ENCODE results near the gene MSANTD2. TPM values are rescaled to one million over a fixed set of nuclear protein-coding genes. Genes with fewer than 3 reads are reported as not detected.

MSANTD2 gene
- 1 to 10 TPM; 2.8 to 7.2 (median 5.7) TPM for polyA plus RNA-seq

- H3K4me3 Mint-ChIP-seq = peak within 1 kb of the TSS; percentile 93 to 95 (median 95)
- peaks cover 0 to 13% (median 7%) of the 10 kb centered on the region in 3 donors for H3K27me3 Mint-ChIP-seq (ENCODE audit: low read depth in 3 of 3)
- peaks cover 0 to 6% (median 5%) of the 10 kb centered on the region in 3 donors for H3K36me3 Mint-ChIP-seq
- DNase-seq = peak; percentile 86 to 87 (median 86)
- H3K4me1 Mint-ChIP-seq = peaks cover 25 to 34% of the 10 kb centered on the region in 2 donors
- H3K9me3 Mint-ChIP-seq = no peaks in the 10 kb centered on the region
- peak within 1 kb of the TSS; percentile 91 to 98 (median 95) for H3K27ac Mint-ChIP-seq
Measured at GRCh38 chr11:124800226-124800929, at the start of gene MSANTD2. MSANTD2 (minus strand) TSS chr11:124800406; CDS start chr11:124800380, 26 bp downstream.

DNA sequence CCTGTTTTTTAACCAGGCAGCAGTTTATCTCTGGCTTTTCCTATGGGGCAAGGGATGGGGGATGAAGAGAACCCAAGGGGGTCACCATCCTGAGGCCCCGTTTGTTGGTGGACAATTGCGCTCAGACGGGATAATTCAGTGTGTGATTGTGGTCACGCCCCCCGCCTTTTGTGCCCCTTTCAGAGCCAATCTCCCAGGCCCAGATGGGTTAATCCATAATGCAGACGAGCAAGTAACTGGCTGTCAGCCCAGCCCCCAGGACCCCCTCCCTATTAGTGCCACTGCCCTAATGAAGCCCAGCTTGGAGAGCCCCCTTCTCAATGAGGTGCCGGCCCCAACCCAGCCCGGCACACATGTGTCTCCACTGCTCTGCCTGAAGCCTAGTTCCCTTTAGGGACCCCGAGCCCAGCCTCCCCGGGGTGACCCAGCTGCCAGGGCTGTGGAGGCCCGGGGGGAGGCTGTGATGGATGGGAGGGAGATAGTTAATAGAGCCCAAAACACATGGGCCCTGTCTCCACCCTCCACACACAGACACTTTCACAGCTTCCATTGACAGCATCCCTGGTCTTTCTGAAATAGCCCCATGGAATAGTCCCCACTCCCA lies 46.0 kb upstream of the MSANTD2 start:
- H3K27me3 Mint-ChIP-seq (ENCODE audit: low read depth in 3 of 3) = peaks cover 29 to 40% (median 39%) of the 10 kb centered on the region in 3 donors
- no peak for DNase-seq
- H3K27ac Mint-ChIP-seq = no peak overlapping the region
- peaks cover 0 to 2% (median 0%) of the 10 kb centered on the region in 6 donors for H3K9me3 Mint-ChIP-seq
- no peak overlapping the region for H3K4me3 Mint-ChIP-seq
- H3K4me1 Mint-ChIP-seq = no peaks in the 10 kb centered on the region
- H3K36me3 Mint-ChIP-seq = no peaks in the 10 kb centered on the region

GRCh38 chr11:124844664-124845079 lies 44.5 kb upstream of the MSANTD2 start:
- Mint-ChIP-seq H3K4me1 (peaks cover 4 to 5% of the 10 kb centered on the region in 2 donors), H3K36me3 (no peaks in the 10 kb centered on the region), H3K9me3 (peaks cover 0 to 2% (median 0%) of the 10 kb centered on the region in 6 donors), H3K4me3 (no peak overlapping the region), H3K27ac (no peak overlapping the region), H3K27me3 (ENCODE audit: low read depth in 3 of 3) (peaks cover 36 to 48% (median 45%) of the 10 kb centered on the region in 3 donors)
- DNase-seq = no peak

DNA sequence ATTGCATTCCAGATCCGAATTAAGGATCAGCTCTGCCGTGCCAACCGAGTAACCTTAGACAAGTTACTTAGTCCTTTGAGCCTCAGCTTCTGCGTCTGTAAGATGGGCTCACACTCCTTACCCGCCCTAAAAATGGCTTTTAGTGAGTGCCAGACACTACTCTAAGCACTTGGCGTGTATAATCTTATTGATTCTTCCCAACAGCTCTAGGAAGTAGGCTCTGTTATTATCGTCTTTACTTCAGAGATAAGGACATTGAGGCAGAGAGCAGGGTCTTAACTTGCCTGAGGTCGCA lies 43.4 kb upstream of the MSANTD2 start:
- DNase-seq = no peak
- H3K4me1 Mint-ChIP-seq = peaks cover 4 to 5% of the 10 kb centered on the region in 2 donors
- no peak overlapping the region for H3K27ac Mint-ChIP-seq
- peaks cover 0 to 2% (median 0%) of the 10 kb centered on the region in 6 donors for H3K9me3 Mint-ChIP-seq
- peaks cover 31 to 48% (median 46%) of the 10 kb centered on the region in 3 donors for H3K27me3 Mint-ChIP-seq (ENCODE audit: low read depth in 3 of 3)
- no peaks in the 10 kb centered on the region for H3K36me3 Mint-ChIP-seq
- H3K4me3 Mint-ChIP-seq = no peak overlapping the region

- H3K9me3 Mint-ChIP-seq = peaks cover 0 to 2% (median 0%) of the 10 kb centered on the region in 6 donors
- no peaks in the 10 kb centered on the region for H3K36me3 Mint-ChIP-seq
- H3K4me3 Mint-ChIP-seq = no peak overlapping the region
- H3K27me3 Mint-ChIP-seq (ENCODE audit: low read depth in 3 of 3) = peaks cover 30 to 47% (median 46%) of the 10 kb centered on the region in 3 donors
- peaks cover 4 to 6% of the 10 kb centered on the region in 2 donors for H3K4me1 Mint-ChIP-seq
- DNase-seq = no peak
- H3K27ac Mint-ChIP-seq = no peak overlapping the region
Measured at GRCh38 chr11:124842305-124842704, 42.1 kb upstream of the MSANTD2 start.

DNA sequence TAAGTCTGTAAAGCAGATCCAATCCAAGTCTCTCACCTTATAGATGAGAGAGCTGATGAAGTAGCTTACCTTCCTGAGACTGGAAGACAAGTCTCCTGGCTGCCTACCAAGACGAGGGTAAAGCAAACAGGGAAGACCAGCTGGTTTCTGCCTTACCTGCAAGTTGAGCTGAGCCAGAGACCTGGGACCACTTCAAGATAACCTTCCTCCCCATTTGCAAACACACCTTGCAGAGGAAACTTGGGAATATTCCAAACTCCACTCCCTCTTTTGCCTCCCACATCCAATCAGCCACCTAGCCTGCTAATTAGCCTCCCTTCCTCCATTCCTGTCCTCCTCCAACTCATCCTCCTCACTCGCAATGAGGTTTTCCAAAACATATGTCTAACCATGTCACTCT lies 41.6 kb upstream of the MSANTD2 start:
- Mint-ChIP-seq H3K36me3 (no peaks in the 10 kb centered on the region), H3K27me3 (ENCODE audit: low read depth in 3 of 3) (peaks cover 27 to 49% (median 47%) of the 10 kb centered on the region in 3 donors), H3K4me1 (peaks cover 8 to 10% of the 10 kb centered on the region in 2 donors), H3K27ac (no peak overlapping the region), H3K9me3 (peaks cover 0 to 2% (median 0%) of the 10 kb centered on the region in 6 donors), H3K4me3 (no peak overlapping the region)
- no peak for DNase-seq

GRCh38 chr11:124841201-124841600 lies 41.0 kb upstream of the MSANTD2 start:
- Mint-ChIP-seq H3K36me3 (no peaks in the 10 kb centered on the region), H3K27ac (no peak overlapping the region), H3K9me3 (peaks cover 0 to 2% (median 0%) of the 10 kb centered on the region in 6 donors), H3K27me3 (ENCODE audit: low read depth in 3 of 3) (peaks cover 26 to 48% (median 42%) of the 10 kb centered on the region in 3 donors), H3K4me1 (peaks cover 12 to 17% of the 10 kb centered on the region in 2 donors), H3K4me3 (no peak overlapping the region)
- DNase-seq = no peak

DNA sequence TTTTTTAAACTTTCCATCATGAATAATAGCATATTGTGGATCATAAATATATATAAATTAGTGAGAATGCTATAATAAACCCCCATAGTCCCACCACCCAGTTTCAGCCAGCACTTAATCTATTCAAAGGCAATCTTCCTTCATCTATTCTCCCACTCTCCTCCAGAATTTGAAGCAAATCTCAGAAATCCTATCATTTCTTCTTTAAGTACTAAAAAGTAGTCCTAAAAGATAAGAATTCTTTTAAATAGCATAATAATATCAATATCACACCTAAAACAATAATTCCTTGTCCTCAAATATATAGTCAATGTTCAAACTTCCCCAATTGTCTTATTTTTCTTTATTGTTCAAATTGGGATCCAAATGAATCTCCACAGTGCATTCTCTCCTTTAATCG lies 40.5 kb upstream of the MSANTD2 start:
- Mint-ChIP-seq H3K27ac (no peak overlapping the region), H3K4me3 (no peak overlapping the region), H3K9me3 (peaks cover 0 to 2% (median 0%) of the 10 kb centered on the region in 6 donors)

DNA sequence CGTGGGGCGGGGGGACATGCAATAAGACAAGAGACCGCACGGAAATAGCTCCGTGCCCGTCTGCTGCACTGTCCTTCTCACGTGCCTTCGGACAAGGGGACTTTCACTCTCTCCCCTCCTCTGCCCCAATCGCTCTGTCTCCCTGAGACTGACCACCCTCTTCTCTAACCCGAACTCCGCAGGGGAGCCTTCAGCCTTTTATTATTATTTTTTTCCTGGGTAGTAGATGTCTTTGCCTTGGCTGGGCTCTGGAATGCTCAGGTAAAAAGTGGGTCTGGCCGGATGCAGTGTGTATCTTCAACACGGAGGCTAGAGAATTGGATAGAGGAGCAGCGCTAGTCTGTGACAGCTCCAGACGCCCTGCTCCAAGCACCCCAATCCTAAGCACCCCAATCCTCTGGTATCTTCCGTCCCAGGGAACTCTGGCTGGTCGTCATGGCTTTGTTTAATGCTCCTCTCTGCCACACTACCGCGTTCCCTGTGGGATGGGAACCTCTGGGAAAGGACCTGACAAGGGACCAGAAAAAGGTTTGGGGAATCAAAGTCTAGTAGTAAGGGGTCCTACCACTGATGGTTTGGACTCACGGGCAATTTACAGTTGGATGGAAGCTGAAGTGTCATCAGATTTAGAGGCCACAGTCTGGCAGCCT lies 39.9 kb upstream of the MSANTD2 start:
- Mint-ChIP-seq H3K36me3 (no peaks in the 10 kb centered on the region), H3K27ac (no peak overlapping the region), H3K4me3 (peak overlapping the region in 2 of 5 donors; percentile 16 to 45), H3K4me1 (peaks cover 12 to 19% of the 10 kb centered on the region in 2 donors), H3K9me3 (peaks cover 0 to 2% (median 0%) of the 10 kb centered on the region in 6 donors), H3K27me3 (ENCODE audit: low read depth in 3 of 3) (peaks cover 23 to 48% (median 40%) of the 10 kb centered on the region in 3 donors)
- DNase-seq = no peak

More for the DNA sequence above, 40.5 kb upstream of the MSANTD2 start:
- peaks cover 12 to 19% of the 10 kb centered on the region in 2 donors for H3K4me1 Mint-ChIP-seq
- peaks cover 23 to 52% (median 42%) of the 10 kb centered on the region in 3 donors for H3K27me3 Mint-ChIP-seq (ENCODE audit: low read depth in 3 of 3)
- H3K36me3 Mint-ChIP-seq = no peaks in the 10 kb centered on the region
- no peak for DNase-seq

DNA sequence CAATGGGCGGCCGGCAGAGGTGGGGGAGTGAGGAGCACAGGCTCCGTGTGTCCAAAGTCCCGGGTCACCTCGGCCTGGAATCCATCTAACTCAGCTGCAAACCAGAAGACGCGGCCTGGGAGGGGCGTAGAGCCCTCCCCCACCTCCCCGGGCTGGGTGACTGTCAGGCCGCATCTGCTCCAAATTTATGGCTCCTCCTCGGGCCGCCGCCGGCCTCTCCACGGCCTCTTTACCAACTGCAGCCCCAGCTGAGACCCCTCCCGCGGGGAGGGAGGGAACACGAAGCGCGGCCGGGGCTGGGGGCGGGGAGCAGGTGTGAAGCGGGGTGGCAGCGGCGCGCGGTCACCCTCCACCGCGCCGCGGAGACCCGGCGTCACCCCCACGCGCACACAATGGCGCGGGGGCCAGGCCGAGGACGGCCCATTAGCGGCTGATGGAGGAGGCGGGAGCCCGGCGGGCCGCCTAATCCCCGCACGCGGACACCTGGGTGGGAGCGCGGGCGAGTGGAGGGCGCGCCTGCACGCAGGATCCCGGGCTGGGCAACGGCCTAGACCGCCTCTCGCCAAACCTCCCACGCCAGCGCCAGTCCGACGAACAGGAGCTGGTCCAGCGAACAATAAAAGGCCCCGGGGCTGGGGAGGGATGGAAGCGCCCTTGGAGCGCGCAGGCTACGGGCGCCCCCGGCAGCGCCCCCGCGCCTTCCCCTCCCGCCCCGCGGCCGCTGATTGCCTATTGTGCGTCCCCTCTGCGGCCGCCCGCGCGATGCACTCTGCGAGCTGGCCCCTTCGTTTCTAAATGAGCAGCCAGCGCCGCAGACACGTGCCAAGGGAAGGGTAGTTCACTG lies 39.1 kb upstream of the MSANTD2 start:
- Mint-ChIP-seq H3K27ac (no peak overlapping the region), H3K27me3 (ENCODE audit: low read depth in 3 of 3) (peaks cover 18 to 40% (median 38%) of the 10 kb centered on the region in 3 donors), H3K4me1 (peaks cover 12 to 19% of the 10 kb centered on the region in 2 donors), H3K36me3 (no peaks in the 10 kb centered on the region), H3K4me3 (no peak overlapping the region), H3K9me3 (peaks cover 0 to 2% (median 0%) of the 10 kb centered on the region in 6 donors)
- no peak for DNase-seq

- H3K27me3 Mint-ChIP-seq (ENCODE audit: low read depth in 3 of 3) = peaks cover 18 to 37% (median 33%) of the 10 kb centered on the region in 3 donors
- H3K4me3 Mint-ChIP-seq = no peak overlapping the region
Measured at GRCh38 chr11:124838805-124839127, 38.6 kb upstream of the MSANTD2 start.

DNA sequence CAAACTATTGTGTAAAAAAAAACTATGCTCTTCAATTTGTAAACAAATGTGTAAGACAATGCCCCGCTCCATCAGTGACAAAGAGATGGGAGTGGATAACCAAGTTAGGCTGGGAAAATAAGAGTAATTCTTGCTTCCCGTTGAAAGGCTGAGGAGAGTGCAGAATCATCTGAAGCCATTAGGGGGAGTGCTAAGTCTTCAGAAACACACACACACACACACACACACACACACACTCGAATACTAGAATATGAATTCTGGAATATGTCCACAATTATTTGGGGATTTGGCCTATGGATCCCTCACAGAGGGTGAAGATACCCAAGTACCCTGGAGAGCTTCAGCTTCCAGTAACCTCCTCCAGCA lies 37.3 kb upstream of the MSANTD2 start:
- H3K9me3 Mint-ChIP-seq = peaks cover 0 to 2% (median 0%) of the 10 kb centered on the region in 6 donors
- no peak overlapping the region for H3K27ac Mint-ChIP-seq
- no peaks in the 10 kb centered on the region for H3K36me3 Mint-ChIP-seq
- DNase-seq = no peak
- H3K27me3 Mint-ChIP-seq (ENCODE audit: low read depth in 3 of 3) = peaks cover 17 to 33% (median 23%) of the 10 kb centered on the region in 3 donors
- H3K4me3 Mint-ChIP-seq = no peak overlapping the region
- peaks cover 12 to 19% of the 10 kb centered on the region in 2 donors for H3K4me1 Mint-ChIP-seq

More at GRCh38 chr11:124838805-124839127, 38.6 kb upstream of the MSANTD2 start:
- peaks cover 0 to 2% (median 0%) of the 10 kb centered on the region in 6 donors for H3K9me3 Mint-ChIP-seq
- H3K27ac Mint-ChIP-seq = no peak overlapping the region
- no peak for DNase-seq
- H3K4me1 Mint-ChIP-seq = peaks cover 12 to 19% of the 10 kb centered on the region in 2 donors
- no peaks in the 10 kb centered on the region for H3K36me3 Mint-ChIP-seq

DNA sequence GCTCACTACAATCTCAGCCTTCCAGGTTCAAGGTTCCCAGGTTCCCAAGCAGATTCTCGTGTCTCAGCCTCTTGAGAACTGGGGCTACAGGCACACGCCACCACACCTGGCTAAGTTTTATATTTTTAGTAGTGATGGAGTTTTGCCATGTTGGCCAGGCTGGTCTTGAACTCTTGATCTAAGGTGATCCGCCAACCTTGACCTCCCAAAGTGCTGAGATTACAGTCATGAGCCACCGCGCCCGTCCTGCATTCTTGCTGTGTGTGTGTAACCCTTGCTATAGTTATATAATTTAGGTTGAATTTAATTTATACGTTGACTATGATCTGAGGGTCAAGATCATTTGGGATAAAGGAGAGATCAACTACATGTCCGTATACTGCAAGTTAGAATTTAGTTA lies 35.7 kb upstream of the MSANTD2 start:
- peaks cover 12 to 32% (median 19%) of the 10 kb centered on the region in 3 donors for H3K27me3 Mint-ChIP-seq (ENCODE audit: low read depth in 3 of 3)
- H3K4me1 Mint-ChIP-seq = peaks cover 12 to 19% of the 10 kb centered on the region in 2 donors
- H3K36me3 Mint-ChIP-seq = no peaks in the 10 kb centered on the region
- no peak overlapping the region for H3K27ac Mint-ChIP-seq
- peak overlapping the region; percentile 49 to 79 (median 70) for H3K4me3 Mint-ChIP-seq
- no peak for DNase-seq
- H3K9me3 Mint-ChIP-seq = peaks cover 0 to 1% (median 0%) of the 10 kb centered on the region in 6 donors

Measured in immature natural killer cell (primary cell).